ENCODE results near the gene TCEANC2. TPM values are rescaled to one million over a fixed set of nuclear protein-coding genes. Genes with fewer than 3 reads are reported as not detected.
"Not testable (repeated sequence)": the region's sequence is repeated elsewhere in the genome, so short reads cannot be mapped to it uniquely, and the experiment has no call there.

TCEANC2 gene
- total RNA-seq, 1 donor: 3.0 TPM

- H3K4me3 ChIP-seq (ENCODE audit: low read depth, low read length): no peak overlapping the region
- TF ChIP-seq, protein P1, sequence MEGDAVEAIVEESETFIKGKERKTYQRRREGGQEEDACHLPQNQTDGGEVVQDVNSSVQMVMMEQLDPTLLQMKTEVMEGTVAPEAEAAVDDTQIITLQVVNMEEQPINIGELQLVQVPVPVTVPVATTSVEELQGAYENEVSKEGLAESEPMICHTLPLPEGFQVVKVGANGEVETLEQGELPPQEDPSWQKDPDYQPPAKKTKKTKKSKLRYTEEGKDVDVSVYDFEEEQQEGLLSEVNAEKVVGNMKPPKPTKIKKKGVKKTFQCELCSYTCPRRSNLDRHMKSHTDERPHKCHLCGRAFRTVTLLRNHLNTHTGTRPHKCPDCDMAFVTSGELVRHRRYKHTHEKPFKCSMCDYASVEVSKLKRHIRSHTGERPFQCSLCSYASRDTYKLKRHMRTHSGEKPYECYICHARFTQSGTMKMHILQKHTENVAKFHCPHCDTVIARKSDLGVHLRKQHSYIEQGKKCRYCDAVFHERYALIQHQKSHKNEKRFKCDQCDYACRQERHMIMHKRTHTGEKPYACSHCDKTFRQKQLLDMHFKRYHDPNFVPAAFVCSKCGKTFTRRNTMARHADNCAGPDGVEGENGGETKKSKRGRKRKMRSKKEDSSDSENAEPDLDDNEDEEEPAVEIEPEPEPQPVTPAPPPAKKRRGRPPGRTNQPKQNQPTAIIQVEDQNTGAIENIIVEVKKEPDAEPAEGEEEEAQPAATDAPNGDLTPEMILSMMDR (IDR thresholded peaks at IDR 0.05; ENCODE audit: insufficient read depth, low read depth, low read length): no peak
- DNase-seq (ENCODE audit: low read depth): peak; percentile 22
Observed at GRCh38 chr1:54028306-54029251, 24.8 kb upstream of the TCEANC2 start.

DNA sequence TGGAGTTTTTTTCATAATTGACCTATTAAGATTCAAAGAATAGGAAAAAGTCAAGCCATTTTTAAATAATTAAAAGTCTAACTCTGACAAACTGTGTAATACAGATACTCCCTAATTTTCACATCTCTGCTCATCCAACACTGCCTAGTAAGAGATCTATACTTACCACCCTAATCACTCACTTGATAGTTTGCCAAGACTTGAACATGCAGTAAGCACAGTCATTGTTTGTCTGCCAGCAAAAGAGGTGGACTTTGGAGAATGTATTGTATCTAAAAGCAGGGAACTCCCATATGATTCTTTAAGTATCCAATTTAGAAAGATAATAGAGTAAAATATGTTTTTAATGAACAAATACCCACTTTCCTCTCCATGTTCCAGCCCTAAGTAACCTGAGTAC, 15.9 kb upstream of the TCEANC2 start:
- TF ChIP-seq, protein P1 (IDR thresholded peaks at IDR 0.05; ENCODE audit: insufficient read depth, low read depth, low read length): no peak
- DNase-seq (ENCODE audit: low read depth): no peak
- H3K4me3 ChIP-seq (ENCODE audit: low read depth, low read length): no peak overlapping the region

GRCh38 chr1:54041806-54042205, 11.6 kb upstream of the TCEANC2 start:
- no peak overlapping the region for H3K4me3 ChIP-seq (ENCODE audit: low read depth, low read length)
- no peak for DNase-seq (ENCODE audit: low read depth)
- TF ChIP-seq, protein P1 (IDR thresholded peaks at IDR 0.05; ENCODE audit: insufficient read depth, low read depth, low read length): no peak

- TF ChIP-seq, protein P1 (IDR thresholded peaks at IDR 0.05; ENCODE audit: insufficient read depth, low read depth, low read length): no peak
- no peak for DNase-seq (ENCODE audit: low read depth)
- no peak overlapping the region for H3K4me3 ChIP-seq (ENCODE audit: low read depth, low read length)
Observed at GRCh38 chr1:54045496-54045895, 7.9 kb upstream of the TCEANC2 start.

DNA sequence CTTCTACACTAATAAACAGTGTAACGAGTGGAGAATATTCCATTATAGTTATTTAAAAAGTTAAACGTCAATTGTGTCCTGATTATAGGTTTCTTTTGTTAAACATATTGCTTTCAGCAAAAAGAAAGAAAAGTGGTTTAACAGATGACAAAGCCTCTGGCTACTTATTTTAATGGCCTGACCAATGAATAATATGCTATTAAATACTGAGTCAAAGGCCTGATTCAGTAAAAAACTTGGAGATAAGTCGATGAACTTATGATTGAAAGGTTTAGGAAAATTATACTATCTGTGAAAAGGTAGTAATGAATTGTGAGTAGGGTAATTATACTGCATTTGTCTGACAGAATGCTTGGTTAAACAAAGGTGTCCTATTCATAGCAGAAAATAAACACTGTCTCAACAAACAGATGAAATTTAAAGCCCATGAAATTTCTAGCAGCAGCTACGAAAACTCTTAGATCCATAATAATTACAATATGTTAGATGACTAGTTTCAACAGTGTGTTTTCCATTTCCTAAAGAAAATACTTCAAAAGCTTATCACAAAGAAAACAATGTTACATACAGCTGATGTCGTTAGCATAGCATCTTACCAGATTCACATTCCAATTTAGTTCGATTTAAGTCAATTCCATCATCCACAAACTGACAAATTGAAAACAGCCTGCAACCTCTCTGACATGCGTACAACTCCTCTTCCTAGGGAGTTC, 6.6 kb upstream of the TCEANC2 start:
- no peak for DNase-seq (ENCODE audit: low read depth)
- H3K4me3 ChIP-seq (ENCODE audit: low read depth, low read length): no peak overlapping the region
- TF ChIP-seq, protein P1 (IDR thresholded peaks at IDR 0.05; ENCODE audit: insufficient read depth, low read depth, low read length): no peak

- peak; percentile 59 for DNase-seq (ENCODE audit: low read depth)
- TF ChIP-seq, protein P1 (IDR thresholded peaks at IDR 0.05; ENCODE audit: insufficient read depth, low read depth, low read length): no peak
- H3K4me3 ChIP-seq (ENCODE audit: low read depth, low read length): no peak overlapping the region
Observed at GRCh38 chr1:54047384-54048305, 5.8 kb upstream of the TCEANC2 start.

DNA sequence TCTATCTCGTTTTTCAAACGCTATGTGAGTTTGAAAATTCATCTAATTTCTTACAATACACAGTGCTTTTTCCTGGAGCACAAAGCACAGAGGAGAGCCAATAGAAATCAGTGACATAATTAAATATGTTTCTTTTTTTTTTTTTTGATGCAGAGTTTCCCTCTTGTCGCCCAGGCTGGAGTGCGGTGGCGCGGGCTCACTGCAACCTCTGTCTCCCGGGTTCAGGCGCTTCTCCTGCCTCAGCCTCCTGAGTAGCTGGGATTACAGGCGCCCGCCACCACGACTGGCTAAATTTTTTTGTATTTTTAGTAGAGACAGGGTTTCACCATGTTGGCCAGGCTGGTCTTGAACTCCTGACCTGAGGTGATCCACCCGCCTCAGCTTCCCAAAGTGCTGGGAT, 3.0 kb upstream of the TCEANC2 start:
- not testable (repeated sequence) for DNase-seq (ENCODE audit: low read depth); H3K4me3 ChIP-seq (ENCODE audit: low read depth, low read length)
